A673 (cell line): ENCODE measurements around the gene IL34. TPM values are rescaled to one million over a fixed set of nuclear protein-coding genes. Genes with fewer than 3 reads are reported as not detected.

Source experiments
- BruUV-seq: library from RNA; stranded (reverse); fragments of 400-500 nt; replicated peaks from 2 replicates; lab custom pipeline; 2021; lab: Mats Ljungman, UMichigan
- CTCF ChIA-PET: fragments of 300-600 bp; sonication (Branson Sonifier 250); formaldehyde crosslinking; loops from one replicate; lab custom pipeline; 2022; ENCODE audit warnings: antibody characterized with exemption; lab: Charles Lee
- POLR2A ChIA-PET: fragments of 300-600 bp; sonication (Branson Sonifier 250); formaldehyde crosslinking; loops from one replicate; lab custom pipeline; 2022; ENCODE audit warnings: antibody characterized with exemption; ENCODE audit not compliant: low non-redundant PET; lab: Charles Lee
- DNase-seq: peaks from one replicate; pipeline ENCODE4 v3.0.0-alpha.2; 2015; ENCODE audit warnings: low spot score
- H3K27ac ChIP-seq: fragments of 200-600 bp; sonication (generic); 2 replicates; pipeline ENCODE4 v1.5.1; 2016; ENCODE audit warnings: mixed run types, low read depth, mild to moderate bottlenecking, mixed read lengths, antibody characterized with exemption, low read length; ENCODE audit not compliant: poor library complexity, severe bottlenecking
- H3K27me3 ChIP-seq: fragments of 200-600 bp; sonication (generic); replicated peaks from 2 replicates; pipeline ENCODE4 v1.6.1; 2017; ENCODE audit warnings: mixed run types, low read depth, mild to moderate bottlenecking, mixed read lengths, antibody characterized with exemption, low read length; ENCODE audit not compliant: insufficient read depth, poor library complexity
- H3K36me3 ChIP-seq: fragments of 200-600 bp; sonication (generic); 2 replicates; pipeline ENCODE4 v1.6.1; 2016; ENCODE audit warnings: mixed run types, mild to moderate bottlenecking, mixed read lengths, antibody characterized with exemption, low read length; ENCODE audit not compliant: insufficient read depth, poor library complexity, severe bottlenecking
- H3K4me1 ChIP-seq: fragments of 200-600 bp; sonication (generic); 2 replicates; pipeline ENCODE4 v1.6.1; 2017; ENCODE audit warnings: mixed run types, mild to moderate bottlenecking, mixed read lengths, antibody characterized with exemption, low read length; ENCODE audit not compliant: insufficient read depth, poor library complexity, severe bottlenecking
- H3K4me3 ChIP-seq: fragments of 200-600 bp; sonication (generic); 2 replicates; pipeline ENCODE4 v1.5.1; 2016; ENCODE audit warnings: low read depth, mixed run types, mild to moderate bottlenecking, mixed read lengths, low read length; ENCODE audit not compliant: poor library complexity, severe bottlenecking
- H3K9me3 ChIP-seq: fragments of 200-600 bp; sonication (generic); 2 replicates; pipeline ENCODE4 v1.6.1; 2016; ENCODE audit warnings: mixed run types, low read depth, mild to moderate bottlenecking, mixed read lengths, antibody characterized with exemption, low read length; ENCODE audit not compliant: poor library complexity, severe bottlenecking
- EZH2 ChIP-seq: fragments of 200-600 bp; sonication (generic); IDR thresholded peaks from 2 replicates; pipeline ENCODE4 v1.6.1; 2017; ENCODE audit warnings: borderline replicate concordance, low read depth, mild to moderate bottlenecking, mixed read lengths, antibody characterized with exemption, low read length; ENCODE audit not compliant: poor library complexity, severe bottlenecking
- intact Hi-C: fragments of 100-400 bp; cut with micrococcal nuclease; formaldehyde crosslinking; loops from one replicate; pipeline ENCODE4 v1.10.0; 2022; ENCODE audit not compliant: unreplicated experiment
- total RNA-seq: library from RNA; stranded (reverse); gene quantifications from 2 replicates; pipeline ENCODE4 v1.2.3, GENCODE V29; 2021
- TF ChIP-seq, protein P1 (sequence below): fragments of 300-800, 200-600 bp; sonication (generic); conservative IDR thresholded peaks from 2 replicates; pipeline ENCODE4 v1.5.1; 2017; ENCODE audit warnings: low read depth, mild to moderate bottlenecking, antibody characterized with exemption, low read length, moderate library complexity, mixed read lengths

The IL34 gene
- total RNA-seq, 1 experiment from 2014 or later, result not detected

DNA sequence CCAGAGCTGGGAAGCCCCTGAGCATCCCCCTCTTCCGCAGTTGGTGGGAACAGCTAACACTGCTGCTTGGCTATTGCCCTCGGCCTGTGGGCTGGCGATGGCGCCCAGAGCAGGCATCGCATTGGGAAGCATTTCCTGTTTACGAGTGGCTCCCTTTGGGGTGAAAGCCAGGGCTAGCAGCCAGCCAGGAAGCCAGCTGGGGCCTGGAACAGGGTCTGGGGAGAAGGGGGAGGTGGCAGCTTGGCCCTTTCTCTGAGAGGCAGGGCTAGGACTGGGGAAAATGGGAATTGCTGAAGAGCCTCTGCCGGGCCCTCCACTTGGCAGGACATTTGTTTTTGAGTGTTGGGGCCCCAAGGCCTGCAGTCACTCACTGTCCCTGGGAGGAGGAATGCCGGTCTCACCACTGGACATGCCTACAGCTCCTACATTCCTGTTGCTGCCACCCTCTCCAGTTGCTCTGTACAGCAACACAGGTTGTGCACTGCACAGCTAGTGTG is 41.9 kb downstream of the IL34 start:
- CTCF ChIA-PET, result interaction anchor here (0.6 kb wide), 2 partner anchors 9 to 20 kb away, joined by 4 to 6 read pairs; no protein-coding TSS in a partner anchor
- TF ChIP-seq, protein P1, sequence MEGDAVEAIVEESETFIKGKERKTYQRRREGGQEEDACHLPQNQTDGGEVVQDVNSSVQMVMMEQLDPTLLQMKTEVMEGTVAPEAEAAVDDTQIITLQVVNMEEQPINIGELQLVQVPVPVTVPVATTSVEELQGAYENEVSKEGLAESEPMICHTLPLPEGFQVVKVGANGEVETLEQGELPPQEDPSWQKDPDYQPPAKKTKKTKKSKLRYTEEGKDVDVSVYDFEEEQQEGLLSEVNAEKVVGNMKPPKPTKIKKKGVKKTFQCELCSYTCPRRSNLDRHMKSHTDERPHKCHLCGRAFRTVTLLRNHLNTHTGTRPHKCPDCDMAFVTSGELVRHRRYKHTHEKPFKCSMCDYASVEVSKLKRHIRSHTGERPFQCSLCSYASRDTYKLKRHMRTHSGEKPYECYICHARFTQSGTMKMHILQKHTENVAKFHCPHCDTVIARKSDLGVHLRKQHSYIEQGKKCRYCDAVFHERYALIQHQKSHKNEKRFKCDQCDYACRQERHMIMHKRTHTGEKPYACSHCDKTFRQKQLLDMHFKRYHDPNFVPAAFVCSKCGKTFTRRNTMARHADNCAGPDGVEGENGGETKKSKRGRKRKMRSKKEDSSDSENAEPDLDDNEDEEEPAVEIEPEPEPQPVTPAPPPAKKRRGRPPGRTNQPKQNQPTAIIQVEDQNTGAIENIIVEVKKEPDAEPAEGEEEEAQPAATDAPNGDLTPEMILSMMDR, result no peak
- no peak for TF ChIP-seq EZH2
- Histone ChIP-seq H3K4me3 (no peak overlapping the region), H3K9me3 (no peaks in the 10 kb centered on the region), H3K27ac (no peak overlapping the region), H3K36me3 (no peaks in the 10 kb centered on the region), H3K27me3 (no peaks in the 10 kb centered on the region), H3K4me1 (peaks cover 29% of the 10 kb centered on the region)
- BruUV-seq, result no TSS peak
- POLR2A ChIA-PET, result no interaction called here
- DNase-seq, result peak; percentile 43
- intact Hi-C loops, result loop anchor here (5.0 to 10.0 kb wide), 2 partner anchors 64 to 677 kb away; no protein-coding TSS in a partner anchor

DNA sequence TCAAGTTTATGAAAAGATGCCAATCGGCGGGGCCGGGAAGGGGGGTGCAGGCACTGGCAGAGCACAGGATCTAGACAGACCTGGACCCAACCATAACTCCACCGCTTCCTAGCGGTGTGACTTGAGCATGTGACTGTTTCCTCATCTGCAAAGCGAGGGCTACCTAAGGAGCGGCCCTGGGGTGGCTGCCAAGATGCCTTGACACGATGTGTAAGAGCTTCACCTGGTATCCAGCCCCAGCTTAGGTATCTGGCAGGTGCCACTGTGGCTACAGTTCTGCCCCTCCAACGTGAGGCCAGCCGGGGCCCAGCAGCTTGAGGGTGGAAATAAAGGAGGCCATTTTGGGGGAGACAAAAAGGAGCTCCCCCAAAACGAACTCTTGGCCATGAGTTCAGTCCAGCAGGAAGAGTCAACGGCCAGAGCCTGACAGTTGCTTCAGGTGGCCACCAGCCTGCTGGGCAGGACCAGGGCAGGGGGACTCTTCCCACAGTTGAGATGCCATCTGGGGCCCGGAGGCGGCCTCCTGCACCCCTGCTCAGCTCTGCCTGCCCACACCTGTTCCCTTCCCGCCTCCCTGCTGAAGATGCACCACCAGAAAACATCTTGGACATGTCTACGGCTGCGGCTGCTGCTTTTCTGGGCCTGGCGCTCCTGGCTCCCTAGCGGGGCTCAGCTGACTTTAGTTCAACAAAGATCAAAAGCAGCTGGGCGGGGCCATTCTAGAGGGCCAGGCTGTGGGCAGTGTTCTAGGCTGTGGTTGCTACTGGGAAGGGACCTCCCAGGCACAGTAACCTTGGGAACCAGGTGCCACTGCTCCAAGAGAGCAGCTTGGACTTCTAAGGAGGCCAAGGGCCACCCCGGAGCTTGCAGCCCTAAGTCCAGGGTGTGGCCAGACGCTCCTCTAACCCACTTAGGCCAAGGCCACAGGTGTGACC is 42.9 kb downstream of the IL34 start:
- ChIA-PET CTCF (interaction anchor here (0.6 kb wide), 1 partner anchor 10 kb away, joined by 4 read pairs; no protein-coding TSS in a partner anchor), POLR2A (no interaction called here)
- no TSS peak for BruUV-seq
- Histone ChIP-seq H3K27me3 (no peaks in the 10 kb centered on the region), H3K4me3 (no peak overlapping the region), H3K4me1 (peaks cover 28% of the 10 kb centered on the region), H3K9me3 (no peaks in the 10 kb centered on the region), H3K36me3 (no peaks in the 10 kb centered on the region), H3K27ac (no peak overlapping the region)
- intact Hi-C loops, result loop anchor here (5.0 to 10.0 kb wide), 2 partner anchors 63 to 675 kb away; no protein-coding TSS in a partner anchor
- TF ChIP-seq, protein P1, result no peak
- no peak for TF ChIP-seq EZH2
- DNase-seq, result no peak

DNA sequence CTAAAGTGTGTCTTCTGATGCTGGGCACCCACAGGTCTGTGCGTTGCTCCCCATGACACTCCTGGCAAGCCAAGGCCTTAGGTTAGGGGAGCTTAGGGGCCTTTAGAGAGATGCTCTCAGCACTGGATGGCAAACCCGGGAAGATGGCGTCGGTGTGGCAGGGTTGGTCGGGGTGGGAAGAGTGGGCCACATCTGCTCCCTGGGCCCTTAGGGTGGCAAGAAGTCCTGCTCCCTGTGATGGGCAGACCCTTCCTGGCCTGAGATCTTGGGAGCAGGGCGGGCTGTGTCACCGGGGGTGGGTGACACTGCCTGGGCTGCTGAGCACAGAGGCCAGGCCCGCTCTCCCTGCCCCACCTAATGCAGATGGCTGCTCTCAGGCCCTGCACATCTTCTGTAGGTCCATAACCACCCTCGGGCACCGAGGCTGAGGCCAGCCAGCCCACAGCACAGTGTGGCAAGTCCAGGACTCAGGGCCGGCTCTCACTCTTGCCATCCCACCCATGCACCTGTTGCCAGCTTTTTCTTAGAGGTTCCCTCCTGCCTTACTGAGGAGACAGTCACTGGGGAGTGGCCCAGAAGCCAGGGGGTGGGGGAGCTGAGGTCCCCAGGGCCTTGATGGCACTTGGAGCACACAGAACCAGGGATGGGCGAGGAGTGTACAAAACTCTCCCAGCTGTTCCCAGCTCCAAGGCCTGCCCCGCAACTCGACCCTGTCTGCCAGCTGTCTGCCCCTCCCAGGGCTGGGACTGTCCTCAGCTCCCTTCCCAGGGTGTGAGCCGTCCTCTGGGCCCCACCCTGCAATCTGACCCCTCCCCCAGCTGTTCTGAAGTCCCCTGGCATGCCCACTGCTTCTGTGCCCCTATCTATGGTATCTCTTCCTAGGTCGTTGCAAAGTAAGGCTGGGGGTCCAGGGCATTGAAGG is 43.9 kb downstream of the IL34 start:
- no peak overlapping the region for H3K4me3 ChIP-seq
- H3K9me3 ChIP-seq, result no peaks in the 10 kb centered on the region
- intact Hi-C loops, result loop anchor here (5.0 to 10.0 kb wide), 2 partner anchors 62 to 675 kb away; no protein-coding TSS in a partner anchor
- peaks cover 23% of the 10 kb centered on the region for H3K4me1 ChIP-seq
- DNase-seq, result no peak
- POLR2A ChIA-PET, result no interaction called here
- H3K27ac ChIP-seq, result no peak overlapping the region
- no peaks in the 10 kb centered on the region for H3K27me3 ChIP-seq
- TF ChIP-seq EZH2, result no peak
- TF ChIP-seq, protein P1, result no peak
- H3K36me3 ChIP-seq, result no peaks in the 10 kb centered on the region
- no TSS peak for BruUV-seq
- CTCF ChIA-PET, result no interaction called here
